Lung (tissue), 12 donors: ENCODE data around the gene EXOC6B. TPM values are rescaled to one million over a fixed set of nuclear protein-coding genes. Genes with fewer than 3 reads are reported as not detected.

Source experiments
- ATAC-seq: fragments of 200-7000 bp; cut with Tn5 transposase; one replicate; pipeline ENCODE4 v1.9.1; 2020; ENCODE audit warnings: moderate number of reproducible peaks; ENCODE audit not compliant: insufficient read depth, low FRiP score
- DNase-seq, 3 donors: peaks; one replicate each; pipeline ENCODE4 v3.0.0-alpha.2; 2013 to 2017
- H3K27ac ChIP-seq, 2 donors: one replicate each; pipeline ENCODE4 v1.5.1; 2013; ENCODE audit warnings: mild to moderate bottlenecking in 2 of 2, moderate library complexity in 2 of 2, control low read depth in 1 of 2, inconsistent platforms in 1 of 2, low read depth in 1 of 2, low read length in 1 of 2
- H3K27me3 ChIP-seq, 3 donors: one replicate each; pipeline ENCODE4 v1.5.1; 2013; ENCODE audit warnings: low read length in 2 of 3; ENCODE audit not compliant: control insufficient read depth in 3 of 3, insufficient read depth in 3 of 3
- H3K36me3 ChIP-seq, 4 donors: one replicate each; pipeline ENCODE4 v1.5.1; 2013; ENCODE audit warnings: low read length in 4 of 4, mild to moderate bottlenecking in 1 of 4, moderate library complexity in 1 of 4; ENCODE audit not compliant: control insufficient read depth in 4 of 4, insufficient read depth in 4 of 4
- H3K4me1 ChIP-seq, 5 donors: one replicate each; pipeline ENCODE4 v1.5.1; 2013; ENCODE audit warnings: low read length in 5 of 5, mild to moderate bottlenecking in 2 of 5, moderate library complexity in 1 of 5; ENCODE audit not compliant: control insufficient read depth in 5 of 5, insufficient read depth in 5 of 5
- H3K4me3 ChIP-seq: one replicate; pipeline ENCODE4 v1.5.1; 2013; ENCODE audit warnings: mild to moderate bottlenecking, control low read depth, moderate library complexity
- H3K9ac ChIP-seq, 2 donors: one replicate each; pipeline ENCODE4 v1.5.1; 2013; ENCODE audit warnings: low read length in 2 of 2, control low read depth in 1 of 2; ENCODE audit not compliant: insufficient read depth in 1 of 2
- H3K9me3 ChIP-seq, 4 donors: one replicate each; pipeline ENCODE4 v1.5.1; 2013; ENCODE audit warnings: low read length in 3 of 4, mild to moderate bottlenecking in 1 of 4, moderate library complexity in 1 of 4; ENCODE audit not compliant: control insufficient read depth in 4 of 4, insufficient read depth in 3 of 4
- CTCF ChIP-seq: IDR thresholded peaks from 2 replicates; pipeline ENCODE4 v1.5.1; 2012; ENCODE audit warnings: mild to moderate bottlenecking; ENCODE audit errors: control extremely low read depth, extremely low read depth
- WGBS, 2 donors: extraction: QIAGEN DNeasy Blood & Tissue Kit; methylation state at CpG; one replicate each; pipeline ENCODE4 v1.1.7; 2013; 5-methylcytosine and 5-hydroxymethylcytosine counted together
- polyA plus RNA-seq, 2 donors: library from polyadenylated mRNA; stranded (reverse); fragments of 200-250 nt; gene quantifications; one replicate each; pipeline ENCODE4 v1.2.1, GENCODE V29; 2013
- total RNA-seq, 2 donors: library from RNA; depleted of rRNA in 1 of 2; stranded (reverse); fragments of >200 nt in 1 of 2; gene quantifications; one replicate each; pipeline ENCODE4 v1.2.1, GENCODE V29; 2014 to 2021
- donor health status: control.
- donor health status: control.
- donor health status: Bipolar disorder and iron deficiency.
- donor health status: healthy.
- donor health status: DM: yes; HTN: yes; CAD: no.

EXOC6B gene
- total and polyA plus RNA-seq, 4 donors, result 3.3 to 46.0 (median 12.7) TPM

- WGBS, 2 donors, result 82 to 86% methylated on average over 2 of the region's 2 CpGs
- Histone ChIP-seq H3K9me3 (no peaks in the 10 kb centered on the region), H3K4me3 (no peak overlapping the region), H3K36me3 (peaks cover 0 to 3% (median 0%) of the 10 kb centered on the region in 4 donors), H3K4me1 (peaks cover 0 to 7% (median 4%) of the 10 kb centered on the region in 5 donors), H3K9ac (no peak overlapping the region), H3K27me3 (no peaks in the 10 kb centered on the region), H3K27ac (no peak overlapping the region)
- no peak for ATAC-seq
- TF ChIP-seq CTCF, result no peak
- no peak for DNase-seq
These were observed 94.7 kb downstream of the EXOC6B start for GRCh38 chr2:72731116-72731515.

- H3K36me3 ChIP-seq, result no peaks in the 10 kb centered on the region
- no peak overlapping the region for H3K9ac ChIP-seq
- no peak overlapping the region for H3K4me3 ChIP-seq
- no peak overlapping the region for H3K27ac ChIP-seq
- no peaks in the 10 kb centered on the region for H3K9me3 ChIP-seq
- no peaks in the 10 kb centered on the region for H3K27me3 ChIP-seq
- ATAC-seq (no peak), DNase-seq (peak in 2 of 3 donors; percentile 68 to 78)
- H3K4me1 ChIP-seq, result peaks cover 0 to 24% (median 13%) of the 10 kb centered on the region in 5 donors
- WGBS, 2 donors, result 84 to 90% methylated on average over 4 of the region's 4 CpGs
- no peak for TF ChIP-seq CTCF
These were observed 98.5 kb downstream of the EXOC6B start for GRCh38 chr2:72727356-72727755.

- no peaks in the 10 kb centered on the region for H3K27me3 ChIP-seq
- DNase-seq, result no peak
- peaks cover 0 to 42% (median 15%) of the 10 kb centered on the region in 5 donors for H3K4me1 ChIP-seq
- no peak overlapping the region for H3K9ac ChIP-seq
- H3K27ac ChIP-seq, result no peak overlapping the region
- TF ChIP-seq CTCF, result no peak
- no peak for ATAC-seq
- WGBS, 2 donors, result 77 to 86% methylated on average over 3 of the region's 3 CpGs
- no peaks in the 10 kb centered on the region for H3K36me3 ChIP-seq
- H3K4me3 ChIP-seq, result no peak overlapping the region
- H3K9me3 ChIP-seq, result no peaks in the 10 kb centered on the region
These were observed 102.0 kb downstream of the EXOC6B start for GRCh38 chr2:72723769-72724370.
